ENCODE measurements around the gene ELK4. TPM values are rescaled to one million over a fixed set of nuclear protein-coding genes. Genes with fewer than 3 reads are reported as not detected.

ELK4 gene
- polyA plus RNA-seq, 2 of the 4 experiments (the other 2 are of a cell fraction): 5.8 to 11.9 TPM

DNA sequence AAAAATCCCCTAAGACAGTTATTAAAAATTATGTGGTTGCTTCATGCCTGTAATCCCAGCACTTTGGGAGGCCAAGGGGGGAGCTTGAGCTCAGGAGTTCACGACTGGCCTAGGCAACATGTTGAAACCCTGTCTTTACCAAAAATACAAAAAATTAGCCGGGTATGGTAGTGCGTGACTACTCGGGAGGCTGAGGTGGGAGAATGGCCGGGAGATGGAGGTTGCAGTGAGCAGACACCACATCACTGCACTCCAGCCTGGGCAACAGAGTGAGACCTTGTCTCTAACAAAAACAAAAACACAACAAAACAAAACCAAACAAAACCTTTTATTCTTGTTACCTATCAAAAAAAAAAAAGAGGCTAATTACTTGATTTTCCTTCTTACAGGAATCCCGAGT, 2.1 kb downstream of the ELK4 start:
- DNase-seq (ENCODE audit: low read depth in 1 of 2, low spot score in 1 of 2) (no peak), FAIRE-seq (no peak), ATAC-seq (no peak)
- H3K9me3 ChIP-seq: no peaks in the 10 kb centered on the region
- no peak overlapping the region for H3K4me3 ChIP-seq
- no peak for TF ChIP-seq POLR2A (IDR thresholded peaks at IDR 0.05; ENCODE audit: low read length)
- WGBS (ENCODE audit: missing lambda C conversion rate): 92% methylated on average over 6 of the region's 6 CpGs
- H3K4me2 ChIP-seq: peak overlapping the region; percentile 83
- POLR2A ChIA-PET: no interaction called here
- peak overlapping the region in 1 of 2 experiments; percentile 27; a peak in 1 of 6 replicates for H3K27ac ChIP-seq
- CTCF ChIA-PET: interaction anchor here (0.8 to 20.8 kb wide), 4 partner anchors 28 to 106 kb away, joined by 3 to 227 read pairs (median 100); no protein-coding TSS in a partner anchor
- H3K4me1 ChIP-seq: peaks cover 15% of the 10 kb centered on the region; the same call in 2 of the 3 replicates

DNA sequence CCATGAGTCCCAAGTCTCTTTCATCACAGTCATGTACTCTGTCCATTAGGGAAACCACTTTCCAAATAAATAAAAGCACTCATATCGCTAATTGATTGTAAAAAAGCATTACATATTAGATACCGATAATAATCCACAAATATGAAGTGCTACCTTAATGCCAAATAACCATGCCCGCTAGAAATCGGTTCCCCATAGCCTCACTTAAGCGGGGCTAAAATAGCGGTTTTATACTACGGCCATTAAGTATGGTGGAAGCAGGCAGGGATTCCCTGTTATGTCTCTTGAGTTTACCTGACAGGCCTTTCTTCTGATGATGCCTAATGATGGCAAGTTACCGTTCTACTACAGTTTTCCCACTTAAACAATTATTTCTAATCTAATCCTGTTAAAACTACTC, 3.9 kb downstream of the ELK4 start:
- ChIA-PET CTCF (interaction anchor here (0.6 to 20.8 kb wide), 2 partner anchors 36 to 84 kb away, joined by 3 to 227 read pairs; no protein-coding TSS in a partner anchor), POLR2A (no interaction called here)
- Histone ChIP-seq H3K4me3 (no peak overlapping the region), H3K4me2 (no peak overlapping the region), H3K9me3 (no peaks in the 10 kb centered on the region), H3K27ac (no peak overlapping the region), H3K4me1 (peaks cover 15% of the 10 kb centered on the region; the same call in 2 of the 3 replicates)
- DNase-seq (ENCODE audit: low read depth in 1 of 2, low spot score in 1 of 2): no peak
- ATAC-seq: no peak
- WGBS (ENCODE audit: missing lambda C conversion rate): 95% methylated on average over 8 of the region's 8 CpGs
- no peak for FAIRE-seq
- TF ChIP-seq JUNB (IDR thresholded peaks at IDR 0.05) (no peak), RFX5 (IDR thresholded peaks at IDR 0.05) (no peak), JUN (IDR thresholded peaks at IDR 0.05) (no peak), TFCP2L1 (CRISPR knock-in tag; IDR thresholded peaks at IDR 0.05) (no peak), KDM1A (IDR thresholded peaks at IDR 0.05; ENCODE audit: low read depth) (no peak)
- TF ChIP-seq, protein P1, sequence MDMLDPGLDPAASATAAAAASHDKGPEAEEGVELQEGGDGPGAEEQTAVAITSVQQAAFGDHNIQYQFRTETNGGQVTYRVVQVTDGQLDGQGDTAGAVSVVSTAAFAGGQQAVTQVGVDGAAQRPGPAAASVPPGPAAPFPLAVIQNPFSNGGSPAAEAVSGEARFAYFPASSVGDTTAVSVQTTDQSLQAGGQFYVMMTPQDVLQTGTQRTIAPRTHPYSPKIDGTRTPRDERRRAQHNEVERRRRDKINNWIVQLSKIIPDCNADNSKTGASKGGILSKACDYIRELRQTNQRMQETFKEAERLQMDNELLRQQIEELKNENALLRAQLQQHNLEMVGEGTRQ (IDR thresholded peaks at IDR 0.05): no peak

DNA sequence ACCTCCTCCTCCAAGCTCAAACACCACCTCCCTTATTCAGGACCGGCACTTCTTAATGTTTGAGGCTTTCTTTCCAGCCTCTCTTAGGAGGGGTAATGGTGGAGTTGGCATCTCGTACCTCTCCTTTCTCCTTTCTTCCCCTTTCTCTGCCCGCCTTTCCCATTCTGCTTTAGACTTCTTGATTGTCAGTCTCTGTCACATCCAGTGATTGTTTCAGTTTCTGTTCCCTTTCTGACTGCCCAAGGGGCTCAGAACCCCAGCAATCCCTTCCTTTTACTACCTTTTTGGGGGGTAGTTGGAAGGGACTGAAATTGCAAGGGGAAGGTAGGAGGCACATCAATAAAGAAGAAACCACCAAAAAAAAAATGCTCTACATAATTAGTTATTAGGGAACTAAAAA, 5.6 kb downstream of the ELK4 start:
- no peak overlapping the region for H3K4me2 ChIP-seq
- H3K9me3 ChIP-seq: no peaks in the 10 kb centered on the region
- FAIRE-seq (no peak), ATAC-seq (no peak), DNase-seq (ENCODE audit: low read depth in 1 of 2, low spot score in 1 of 2) (no peak)
- CTCF ChIA-PET: interaction anchor here (0.8 to 1.2 kb wide), 2 partner anchors 35 to 351 kb away, joined by 3 to 4 read pairs; no protein-coding TSS in a partner anchor
- TF ChIP-seq, protein P2, sequence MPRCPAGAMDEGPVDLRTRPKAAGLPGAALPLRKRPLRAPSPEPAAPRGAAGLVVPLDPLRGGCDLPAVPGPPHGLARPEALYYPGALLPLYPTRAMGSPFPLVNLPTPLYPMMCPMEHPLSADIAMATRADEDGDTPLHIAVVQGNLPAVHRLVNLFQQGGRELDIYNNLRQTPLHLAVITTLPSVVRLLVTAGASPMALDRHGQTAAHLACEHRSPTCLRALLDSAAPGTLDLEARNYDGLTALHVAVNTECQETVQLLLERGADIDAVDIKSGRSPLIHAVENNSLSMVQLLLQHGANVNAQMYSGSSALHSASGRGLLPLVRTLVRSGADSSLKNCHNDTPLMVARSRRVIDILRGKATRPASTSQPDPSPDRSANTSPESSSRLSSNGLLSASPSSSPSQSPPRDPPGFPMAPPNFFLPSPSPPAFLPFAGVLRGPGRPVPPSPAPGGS (IDR thresholded peaks at IDR 0.05): no peak
- TF ChIP-seq JUN (IDR thresholded peaks at IDR 0.05) (no peak), MYC (IDR thresholded peaks at IDR 0.05; ENCODE audit: borderline replicate concordance, low read length) (no peak), MAFK (IDR thresholded peaks at IDR 0.05; ENCODE audit: partially characterized antibody) (no peak), PHF8 (IDR thresholded peaks at IDR 0.05; ENCODE audit: borderline replicate concordance, low read depth) (no peak), ZSCAN20 (CRISPR knock-in tag; IDR thresholded peaks at IDR 0.05) (no peak), KDM5A (IDR thresholded peaks at IDR 0.05) (no peak), HOXB5 (CRISPR knock-in tag; IDR thresholded peaks at IDR 0.05) (no peak), CHD2 (IDR thresholded peaks at IDR 0.05; ENCODE audit: low read length, partially characterized antibody) (no peak)
- TF ChIP-seq, protein P3, sequence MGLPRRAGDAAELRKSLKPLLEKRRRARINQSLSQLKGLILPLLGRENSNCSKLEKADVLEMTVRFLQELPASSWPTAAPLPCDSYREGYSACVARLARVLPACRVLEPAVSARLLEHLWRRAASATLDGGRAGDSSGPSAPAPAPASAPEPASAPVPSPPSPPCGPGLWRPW (IDR thresholded peaks at IDR 0.05): no peak
- no peak overlapping the region for H3K27ac ChIP-seq
- H3K4me3 ChIP-seq: no peak overlapping the region
- POLR2A ChIA-PET: no interaction called here
- peaks cover 10% of the 10 kb centered on the region; the same call in 2 of the 3 replicates for H3K4me1 ChIP-seq
- WGBS (ENCODE audit: missing lambda C conversion rate): 97% methylated on average over 3 of the region's 3 CpGs

DNA sequence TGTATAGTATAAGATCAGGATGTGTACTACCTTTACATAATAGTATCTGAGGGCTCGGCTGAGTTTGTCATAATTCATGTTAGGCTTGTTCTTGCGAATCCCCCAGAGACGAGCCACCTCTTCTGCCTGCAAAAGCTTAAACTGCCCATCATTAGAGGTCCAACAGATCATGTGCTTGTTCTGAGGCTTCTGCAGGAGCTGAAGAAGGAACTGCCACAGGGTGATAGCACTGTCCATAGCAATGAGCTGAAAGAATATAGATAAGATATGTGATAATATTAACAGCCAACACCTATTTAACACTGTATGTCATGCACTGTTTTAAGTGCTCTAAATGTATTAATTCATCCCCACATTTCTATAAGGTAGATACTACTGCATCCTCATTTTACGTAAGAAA, 8.2 kb downstream of the ELK4 start:
- CTCF ChIA-PET: interaction anchor here (1.0 to 3.9 kb wide), 4 partner anchors 8 to 35 kb away, joined by 4 to 29 read pairs (median 9); partner anchors contain the start of gene ELK4

More for the DNA sequence above, 8.2 kb downstream of the ELK4 start:
- no peaks in the 10 kb centered on the region for H3K9me3 ChIP-seq
- FAIRE-seq: no peak
- H3K27ac ChIP-seq: no peak overlapping the region
- no peak for ATAC-seq
- no peak overlapping the region for H3K4me2 ChIP-seq
- DNase-seq (ENCODE audit: low read depth in 1 of 2, low spot score in 1 of 2): no peak
- H3K4me3 ChIP-seq: no peak overlapping the region
- POLR2A ChIA-PET: interaction anchor here (0.6 kb wide), 1 partner anchor 10 kb away, joined by 3 read pairs; no protein-coding TSS in a partner anchor
- WGBS (ENCODE audit: missing lambda C conversion rate): 92% methylated on average over 4 of the region's 4 CpGs
- TF ChIP-seq ZFP36 (IDR thresholded peaks at IDR 0.05; ENCODE audit: borderline replicate concordance, partially characterized antibody) (no peak), MAFK (IDR thresholded peaks at IDR 0.05; ENCODE audit: partially characterized antibody) (no peak), FOSL2 (IDR thresholded peaks at IDR 0.05) (no peak), FOSL2 (CRISPR knock-in tag; IDR thresholded peaks at IDR 0.05) (no peak), POLR2AphosphoS2 (conservative IDR thresholded peaks at IDR 0.05; ENCODE audit: low read length) (no peak), RARB (CRISPR knock-in tag; IDR thresholded peaks at IDR 0.05) (no peak), FOXS1 (CRISPR knock-in tag; IDR thresholded peaks at IDR 0.05) (no peak)
- H3K4me1 ChIP-seq: peaks cover 9% of the 10 kb centered on the region; the same call in 1 of the 3 replicates
